ENCODE data around the gene LY6G5B.
A peak's percentile ranks its signal among the peaks of the same experiment; 100 is the strongest.
"Not testable (repeated sequence)": the region's sequence is repeated elsewhere in the genome, so short reads cannot be mapped to it uniquely, and the experiment has no call there.

The LY6G5B gene

DNA sequence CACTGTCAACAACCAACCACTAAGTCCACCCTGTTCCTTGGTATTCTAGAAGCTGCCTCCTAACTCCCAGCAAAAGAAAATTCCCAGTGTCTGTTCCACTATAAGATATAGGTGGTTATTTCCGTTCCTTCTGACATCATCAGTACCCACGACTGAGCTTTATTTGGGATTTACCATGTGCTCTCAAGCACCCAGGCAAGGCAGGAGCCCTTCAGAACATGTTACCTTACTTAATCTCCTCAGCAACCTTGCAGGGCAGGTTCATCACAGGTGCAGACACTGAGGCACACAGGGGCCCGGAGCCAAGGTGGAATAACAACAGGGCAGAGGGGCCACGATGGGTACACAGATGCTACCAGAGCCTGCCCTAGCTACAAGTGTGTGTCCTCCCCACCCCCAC, 22.6 kb downstream of the LY6G5B start:
- DNase-seq, result no peak

DNA sequence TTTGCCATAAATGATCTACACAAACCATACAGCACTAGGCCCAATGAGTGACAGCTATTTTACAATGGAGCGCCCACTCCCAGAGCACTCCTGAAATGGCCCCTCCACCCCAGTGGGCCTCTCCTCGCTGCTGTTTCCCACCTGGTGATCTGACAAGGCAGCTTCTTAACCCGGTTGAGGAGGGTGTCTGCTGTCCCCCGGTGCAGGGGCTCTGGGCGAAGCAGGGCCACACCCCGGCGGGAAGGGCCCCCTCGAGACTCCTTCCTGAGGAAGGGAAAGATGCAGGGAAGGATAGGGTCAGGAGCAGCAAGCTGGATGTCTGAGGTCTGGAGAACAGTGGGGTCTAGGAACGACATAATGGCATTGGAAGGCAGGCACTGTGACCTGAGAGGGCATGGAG, 23.1 kb downstream of the LY6G5B start:
- no peak for DNase-seq

DNA sequence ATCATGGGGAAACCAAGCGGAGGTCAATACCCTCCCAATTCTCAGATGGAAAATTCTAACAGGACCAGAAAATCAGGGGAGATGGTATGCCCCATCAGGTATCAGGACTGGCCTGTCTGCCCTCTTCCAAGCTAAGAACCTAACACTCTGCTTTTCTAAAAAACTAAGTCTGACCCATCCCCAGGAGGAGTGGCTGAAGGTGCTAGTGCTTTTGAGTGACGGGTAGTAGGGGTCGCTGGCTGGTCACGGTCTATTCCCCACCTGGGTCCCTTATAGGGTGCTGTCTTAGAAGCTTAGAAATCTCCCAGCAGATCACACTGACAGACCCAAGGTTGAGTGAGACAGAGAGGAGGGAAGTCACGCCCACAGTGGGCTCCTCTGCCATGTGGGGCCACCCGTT, 23.8 kb downstream of the LY6G5B start:
- no peak for DNase-seq

DNA sequence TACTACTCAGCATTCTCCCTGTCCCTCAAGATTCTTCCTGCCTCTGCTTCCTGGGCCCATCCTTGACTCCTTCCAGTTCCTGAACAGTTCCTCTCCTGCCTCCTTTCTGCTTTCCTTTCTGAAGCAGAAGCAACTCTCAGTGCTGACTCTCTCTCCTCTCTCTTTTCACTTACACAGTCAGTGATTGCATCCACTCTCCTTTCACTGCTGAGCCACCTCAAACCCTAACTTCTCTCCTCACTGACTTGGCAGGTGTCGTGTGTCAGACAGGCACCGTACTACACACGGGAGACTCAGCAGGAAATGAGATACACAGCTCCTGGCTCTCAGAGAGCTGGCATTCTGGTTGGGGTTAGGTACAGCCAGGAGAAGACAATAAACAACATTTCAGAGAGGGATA, 27.8 kb downstream of the LY6G5B start:
- no peak for DNase-seq

DNA sequence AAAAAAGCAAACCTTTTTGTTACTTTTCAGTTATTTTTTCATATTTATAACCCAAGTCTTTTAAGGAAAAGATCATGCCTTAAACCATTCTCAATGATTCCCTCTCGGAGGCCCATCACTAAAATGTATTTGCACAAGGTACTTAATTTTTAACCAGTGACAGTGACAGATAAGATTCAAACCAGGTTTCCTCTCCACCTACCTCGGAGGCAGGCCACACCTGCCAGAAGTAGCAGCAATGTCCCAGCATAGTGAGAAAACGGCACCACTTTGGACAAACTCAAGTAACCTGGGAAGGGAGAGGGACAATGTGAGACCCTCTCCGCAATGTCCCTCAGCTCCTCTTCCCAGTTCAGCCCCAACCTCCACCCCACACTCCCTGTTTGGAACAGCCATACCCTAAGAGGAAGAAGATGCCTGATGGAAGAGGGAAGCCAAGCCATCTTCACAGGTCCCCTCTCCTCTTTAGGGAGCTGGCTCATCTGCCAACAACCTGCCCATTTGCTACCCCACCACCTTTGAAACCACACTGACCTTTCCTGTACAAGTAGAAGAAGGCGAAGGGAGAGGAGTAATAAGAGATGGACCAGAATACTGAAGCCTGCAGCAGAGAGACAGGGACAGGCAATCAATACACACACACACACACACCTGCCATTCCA, 31.1 kb downstream of the LY6G5B start:
- no peak for DNase-seq

DNA sequence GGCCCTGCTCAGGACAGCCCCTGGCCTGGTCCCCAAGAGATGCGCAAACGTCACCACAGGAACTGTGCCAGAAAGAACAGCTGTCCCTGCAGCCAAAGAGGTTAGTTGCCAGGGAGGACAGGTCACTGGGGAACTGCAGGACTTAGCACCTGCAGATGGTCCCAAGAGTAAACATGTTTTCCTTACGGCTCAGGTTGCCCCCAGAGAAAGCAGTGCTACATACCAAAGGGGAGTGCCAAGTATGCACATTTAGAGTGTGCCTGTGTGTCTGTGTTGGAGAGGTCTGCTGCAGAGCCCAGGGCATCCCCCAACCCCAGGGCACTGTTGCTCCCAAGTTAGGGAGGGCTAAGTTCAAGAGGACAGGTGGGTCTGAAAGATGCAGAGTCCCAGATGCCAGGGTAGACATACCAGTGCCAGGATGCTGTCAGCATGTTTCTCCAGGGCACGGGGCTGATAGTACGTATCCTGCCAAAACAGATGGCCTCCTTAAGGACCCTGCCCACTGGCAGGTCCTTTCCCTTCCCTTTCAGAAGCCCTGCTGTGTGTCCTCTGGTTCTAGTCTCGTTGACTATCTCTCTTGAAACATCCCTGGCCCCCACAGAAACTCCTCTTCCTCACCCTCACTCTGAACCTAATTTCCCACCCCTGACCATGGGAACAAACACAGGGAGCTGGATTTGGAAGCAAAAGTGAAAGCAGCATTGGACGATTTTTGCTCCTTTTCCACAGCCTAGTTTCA, 32.1 kb downstream of the LY6G5B start:
- DNase-seq, result no peak

DNA sequence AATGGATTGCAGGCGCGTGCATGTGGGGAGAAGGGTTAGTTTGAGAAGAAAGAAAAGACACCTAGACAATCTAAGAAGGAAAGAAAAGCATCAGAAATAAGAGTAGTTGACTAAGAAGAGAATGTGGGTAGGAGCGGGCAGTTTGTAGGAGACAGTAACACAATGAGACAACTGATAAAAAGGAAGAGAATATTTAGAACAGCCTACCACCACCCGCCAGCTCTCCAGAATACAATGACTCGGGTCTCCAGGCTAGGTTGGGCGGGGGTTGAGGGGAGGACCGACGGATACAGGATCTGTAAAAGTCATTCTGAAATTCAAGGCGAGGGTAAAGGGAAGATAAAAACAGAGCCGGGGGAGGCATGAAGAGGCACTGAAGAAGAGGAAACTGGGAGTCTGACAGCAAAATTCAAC, 32.6 kb downstream of the LY6G5B start:
- peak; percentile 41 for DNase-seq

DNA sequence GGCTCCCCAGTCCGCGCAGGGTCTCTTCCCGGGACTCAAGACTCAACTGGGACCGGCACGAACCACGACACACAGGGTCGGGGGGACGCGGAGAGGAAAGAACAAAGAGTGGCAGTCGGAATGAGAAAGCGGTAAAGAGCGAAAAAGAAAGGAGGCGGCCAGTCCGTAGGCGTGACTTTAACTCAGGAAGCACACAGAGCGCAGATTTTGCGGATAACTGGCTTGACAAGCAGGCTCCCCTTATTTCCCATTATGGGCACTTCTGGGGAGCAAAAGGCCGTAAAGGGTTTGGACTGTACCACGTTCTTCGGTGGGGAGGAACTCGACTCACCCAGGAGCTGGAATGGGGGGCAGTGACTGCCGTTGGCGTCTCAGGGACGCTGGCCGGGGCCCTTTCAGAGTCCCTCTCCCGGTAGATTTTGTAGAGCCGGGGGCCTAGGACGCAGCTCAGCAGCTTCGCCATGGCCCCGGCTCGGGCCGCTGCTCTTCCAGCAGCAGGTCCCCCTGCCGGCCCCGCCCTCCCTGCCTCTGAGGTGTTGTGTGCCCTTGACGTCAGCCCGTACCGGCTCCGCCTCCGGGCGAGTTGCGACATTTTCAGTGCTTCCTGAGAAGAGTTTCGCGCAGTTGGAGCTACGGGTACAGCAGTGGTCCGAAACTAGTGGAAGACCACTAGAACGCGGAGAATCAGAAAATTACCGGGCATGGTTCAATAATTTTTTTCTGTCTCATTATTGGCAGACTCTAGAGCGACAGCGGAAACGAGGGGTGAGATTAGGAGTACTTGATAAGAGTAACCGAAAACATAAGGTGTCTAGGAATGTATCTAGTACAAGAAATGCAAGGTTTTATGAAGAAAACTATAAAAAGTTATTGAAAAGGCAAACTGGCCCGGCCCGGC, 33.3 kb downstream of the LY6G5B start, which contains the start of gene ABHD16A:
Gene ABHD16A, minus strand, starts transcription at position 506 of the 898 bp plus-strand sequence. Its CDS starts 43 bp downstream, at position 463.
- peak; percentile 97 for DNase-seq

DNA sequence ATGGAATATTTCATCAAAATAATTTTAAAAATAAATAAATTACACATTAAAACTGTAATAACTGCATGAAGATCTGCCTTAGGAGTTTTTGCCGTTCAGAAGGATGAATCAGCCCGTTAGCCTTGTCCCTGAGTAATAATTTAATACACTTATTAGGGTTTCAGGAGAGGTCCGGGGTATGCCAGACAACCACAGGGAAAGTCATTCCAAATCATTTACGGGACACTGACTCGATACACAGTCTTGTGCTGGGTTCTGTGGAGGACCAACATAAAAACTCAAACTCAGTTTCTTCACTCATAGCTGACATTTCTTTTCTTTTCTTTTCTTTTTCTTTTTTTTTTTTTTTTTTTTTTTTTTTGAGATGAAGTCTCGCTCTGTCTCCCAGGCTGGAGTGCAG, 36.2 kb downstream of the LY6G5B start:
- DNase-seq, result no peak

DNA sequence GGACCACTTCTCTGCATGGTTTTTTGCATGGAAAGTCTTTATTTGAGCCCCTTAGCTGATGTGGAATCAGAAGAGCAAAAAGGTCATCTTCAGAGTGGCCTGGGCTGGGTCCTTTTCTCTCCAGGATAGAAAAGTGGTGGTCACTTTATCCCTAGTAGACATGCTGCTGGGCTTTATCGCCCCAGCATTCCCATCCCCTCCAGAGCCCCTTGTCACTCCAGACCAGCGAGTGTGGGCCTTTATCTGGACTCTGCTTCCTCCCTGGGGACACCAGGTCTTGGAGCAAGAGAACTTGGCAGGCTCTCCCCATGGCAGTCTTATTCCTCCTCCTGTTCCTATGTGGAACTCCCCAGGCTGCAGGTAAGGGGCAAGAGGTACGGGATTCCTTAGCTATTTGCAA, 36.8 kb downstream of the LY6G5B start, which contains the start of gene LY6G6F:
Gene LY6G6F, plus strand, starts transcription at position 268 of the 400 bp plus-strand sequence. Its CDS starts 41 bp downstream, at position 309.
- no peak for DNase-seq

DNA sequence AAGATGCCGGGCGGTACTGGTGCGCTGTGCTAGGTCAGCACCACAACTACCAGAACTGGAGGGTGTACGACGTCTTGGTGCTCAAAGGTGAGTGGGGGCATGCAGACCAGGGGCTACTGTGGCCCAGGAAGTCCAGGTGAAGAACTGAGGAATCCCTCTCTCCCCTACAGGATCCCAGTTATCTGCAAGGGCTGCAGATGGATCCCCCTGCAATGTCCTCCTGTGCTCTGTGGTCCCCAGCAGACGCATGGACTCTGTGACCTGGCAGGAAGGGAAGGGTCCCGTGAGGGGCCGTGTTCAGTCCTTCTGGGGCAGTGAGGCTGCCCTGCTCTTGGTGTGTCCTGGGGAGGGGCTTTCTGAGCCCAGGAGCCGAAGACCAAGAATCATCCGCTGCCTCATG, 37.9 kb downstream of the LY6G5B start:
- no peak for DNase-seq

DNA sequence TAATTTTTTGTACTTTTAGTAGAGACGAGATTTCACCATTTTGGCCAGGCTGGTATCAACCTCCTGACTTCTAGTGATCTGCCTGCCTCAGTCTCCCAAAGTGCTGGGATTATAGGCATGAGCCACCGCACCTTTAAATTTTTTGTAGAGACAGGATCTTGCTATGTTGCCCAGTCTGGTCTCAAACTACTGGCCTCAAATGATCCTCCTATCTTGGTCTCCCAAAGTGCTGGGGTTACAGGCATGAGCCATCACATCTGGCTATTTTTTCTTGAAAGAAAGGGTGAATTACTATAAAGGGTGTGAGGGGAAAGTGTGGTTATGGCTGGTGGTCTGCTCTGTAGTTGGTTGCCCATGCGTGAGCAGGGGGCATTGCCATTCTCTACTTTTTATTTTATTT, 38.4 kb downstream of the LY6G5B start:
- DNase-seq, result no peak

DNA sequence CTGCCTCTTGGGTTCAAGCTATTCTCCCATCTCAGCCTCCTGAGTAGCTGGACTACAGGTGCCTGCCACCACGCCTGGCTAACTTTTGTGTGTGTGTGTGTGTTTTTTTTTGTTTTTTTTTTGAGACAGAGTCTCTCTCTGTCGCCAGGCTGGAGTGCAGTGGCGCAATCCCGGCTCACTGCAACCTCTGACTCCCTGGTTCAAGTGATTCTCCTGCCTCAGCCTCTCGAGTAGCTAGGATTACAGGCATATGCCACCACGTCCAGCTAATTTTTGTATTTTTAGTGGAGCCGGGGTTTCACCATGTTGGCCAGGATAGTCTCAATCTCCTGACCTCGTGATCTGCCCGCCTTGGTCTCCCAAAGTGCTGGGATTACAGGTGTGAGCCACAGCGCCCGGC, 39.4 kb downstream of the LY6G5B start:
- DNase-seq, result not testable (repeated sequence)

DNA sequence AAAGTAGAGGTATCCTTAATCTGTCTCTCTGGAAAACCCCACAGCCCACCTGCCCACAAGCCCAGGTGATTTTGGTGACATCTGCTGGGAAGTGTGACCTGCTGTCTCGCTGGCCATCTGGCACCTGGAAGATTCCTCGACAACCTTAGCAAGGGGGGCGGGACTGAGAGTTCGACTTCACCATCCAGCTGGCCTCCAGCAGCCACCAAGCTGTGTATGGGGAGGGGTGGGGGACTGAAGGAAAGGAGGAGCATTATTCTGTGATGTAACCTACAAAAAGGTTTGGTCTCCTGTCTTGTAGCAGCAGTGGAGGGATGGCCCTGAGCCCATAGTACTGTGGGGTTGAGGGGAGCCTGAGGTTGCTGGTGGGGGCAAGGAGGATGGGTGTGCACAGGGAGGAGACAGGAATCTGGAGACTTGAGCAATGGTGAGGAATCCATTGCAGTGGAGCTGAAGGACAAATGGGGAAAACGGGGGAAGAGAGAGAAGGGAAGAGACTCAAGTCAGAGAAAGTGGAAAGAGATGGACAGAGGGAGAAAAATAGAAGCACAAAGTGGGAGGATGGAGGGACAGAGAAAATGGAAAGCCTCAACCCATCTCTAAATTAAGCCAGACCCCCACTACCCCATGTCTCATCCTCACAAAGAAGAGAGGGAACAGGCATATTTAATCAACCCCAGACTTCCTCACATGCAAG, 40.9 kb downstream of the LY6G5B start:
- no peak for DNase-seq

DNA sequence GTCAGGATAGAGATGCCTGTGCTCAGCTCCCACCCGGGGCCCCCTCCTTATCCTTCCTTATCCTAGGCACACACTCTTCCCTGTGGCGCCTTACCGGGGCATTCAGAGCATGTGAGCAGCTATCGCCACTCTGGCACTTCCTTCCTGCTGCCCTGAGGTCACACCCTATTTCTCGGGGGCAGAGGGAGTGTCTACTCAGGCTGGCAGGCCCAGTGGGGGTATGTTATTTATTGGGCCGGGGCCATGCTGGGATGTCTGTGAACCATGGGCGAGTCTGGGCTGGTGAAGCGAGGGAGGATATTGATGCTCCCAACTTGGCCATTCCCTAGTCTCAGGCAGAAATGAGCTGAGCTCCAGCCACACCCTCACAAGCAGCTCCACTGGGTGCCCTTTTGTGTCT, 41.5 kb downstream of the LY6G5B start:
- no peak for DNase-seq

DNA sequence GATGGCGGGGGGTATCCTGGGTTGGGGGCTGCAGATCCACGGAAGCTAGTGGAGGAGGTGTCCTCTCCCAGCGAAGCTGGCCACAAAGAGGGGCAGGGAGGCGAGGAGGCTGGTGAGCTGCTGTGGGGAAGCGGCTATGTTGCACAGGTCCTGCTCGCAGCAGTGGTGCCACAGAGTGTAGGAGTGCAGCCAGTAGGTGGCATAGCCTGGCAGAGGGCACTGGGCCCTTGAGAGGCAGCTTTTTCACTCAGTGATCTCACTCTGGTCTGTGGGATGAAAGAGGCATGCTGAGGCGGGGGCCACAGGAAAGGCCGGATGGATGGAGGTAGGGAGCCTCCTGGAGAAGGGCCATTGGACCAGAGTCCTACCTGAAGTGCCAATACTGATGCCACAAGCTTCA, 42.5 kb downstream of the LY6G5B start:
- DNase-seq, result no peak

DNA sequence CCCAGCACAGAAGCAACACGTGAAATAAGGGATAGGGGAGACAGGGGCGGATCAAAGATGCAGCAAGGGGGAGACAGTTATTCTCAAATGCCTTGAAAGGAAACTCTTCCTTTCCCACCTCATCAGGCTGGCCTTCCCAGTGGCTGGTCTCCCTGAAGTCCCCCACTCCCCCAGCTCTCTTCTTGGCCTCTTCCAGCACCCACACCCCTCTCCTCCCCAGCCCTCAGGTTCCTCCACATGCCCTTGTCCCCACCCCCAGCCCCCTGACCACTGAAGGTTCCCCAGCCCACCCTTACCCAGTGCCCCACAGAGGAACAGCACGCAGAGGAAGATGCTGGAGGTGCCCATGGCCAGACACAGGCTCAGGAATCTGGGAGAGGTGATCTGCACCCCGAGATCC, 43.7 kb downstream of the LY6G5B start:
- no peak for DNase-seq

DNA sequence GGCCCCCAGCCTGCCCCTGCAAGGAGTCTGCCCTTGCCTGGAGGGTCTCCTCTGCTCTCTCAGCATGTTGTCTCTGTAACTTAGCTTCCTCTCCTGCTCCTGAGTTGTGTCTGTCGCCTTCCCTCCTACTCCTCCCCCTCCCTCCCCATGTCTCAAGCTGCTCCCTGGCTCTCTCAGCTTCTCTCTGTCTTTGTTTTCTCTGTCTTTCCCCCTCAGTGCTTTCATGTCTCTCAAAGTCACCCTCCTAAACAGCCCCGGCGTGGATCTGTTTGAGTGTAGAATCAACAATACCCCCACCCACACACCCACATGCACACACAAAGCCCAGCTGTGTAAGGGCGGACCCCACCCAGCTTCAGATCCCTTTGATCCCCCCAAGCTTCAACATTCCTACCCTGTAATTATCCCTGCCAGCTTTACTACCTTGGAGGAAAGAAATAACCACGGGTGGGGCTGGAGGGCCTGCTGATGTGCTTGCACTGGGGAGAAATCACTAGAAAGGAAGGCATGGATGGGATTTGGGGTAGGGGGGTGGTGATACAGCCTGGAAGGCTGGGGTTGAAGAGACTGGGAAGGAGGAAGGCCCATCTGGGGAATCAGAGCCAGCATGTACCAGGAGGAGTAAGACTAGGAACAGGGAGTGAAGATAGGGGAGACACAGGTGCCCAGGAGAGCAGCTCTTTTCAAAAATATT, 44.4 kb downstream of the LY6G5B start:
- no peak for DNase-seq

DNA sequence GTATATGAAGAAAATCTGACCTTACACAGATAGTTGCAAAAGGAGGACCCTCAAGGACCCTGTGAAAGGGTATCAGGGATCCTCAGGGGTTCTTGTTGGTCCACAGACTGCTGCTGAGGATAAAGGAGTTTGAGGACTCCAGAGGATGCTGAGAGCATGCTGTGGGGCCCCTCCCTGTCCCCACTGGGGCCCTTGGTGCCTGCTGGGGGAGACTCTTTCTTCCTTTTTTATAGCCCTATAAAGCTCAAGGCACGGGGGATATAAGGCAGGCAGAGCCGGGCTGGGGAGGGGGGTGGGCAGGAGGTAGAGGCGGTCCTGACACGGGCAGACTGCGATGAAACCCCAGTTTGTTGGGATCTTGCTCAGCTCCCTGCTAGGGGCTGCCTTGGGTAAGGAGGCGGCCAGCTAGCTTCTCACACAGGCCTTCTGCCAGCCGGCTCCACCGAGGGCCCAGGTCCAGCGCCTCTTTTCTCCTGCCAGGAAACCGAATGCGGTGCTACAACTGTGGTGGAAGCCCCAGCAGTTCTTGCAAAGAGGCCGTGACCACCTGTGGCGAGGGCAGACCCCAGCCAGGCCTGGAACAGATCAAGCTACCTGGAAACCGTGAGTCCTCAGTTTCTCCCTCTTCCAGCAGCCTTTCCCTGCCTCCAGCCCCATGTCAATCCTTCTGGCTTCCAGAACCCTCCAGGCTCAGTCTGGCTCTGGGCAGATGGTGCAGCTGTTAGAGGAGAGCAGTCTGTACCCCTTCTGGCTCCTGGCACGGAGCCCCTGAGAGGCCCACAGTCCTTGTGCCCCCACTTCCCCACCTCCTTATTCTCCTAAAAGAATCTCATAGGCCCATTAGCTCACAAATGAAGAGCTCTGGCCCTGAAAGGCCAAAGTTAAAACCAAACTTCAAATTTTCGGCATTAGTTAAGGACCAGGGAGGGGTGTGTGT, 45.5 kb downstream of the LY6G5B start, which contains the start of gene LY6G6D:
Gene LY6G6D, plus strand, starts transcription at position 327 of the 937 bp plus-strand sequence. Its CDS starts 8 bp downstream, at position 335.
- no peak for DNase-seq

DNA sequence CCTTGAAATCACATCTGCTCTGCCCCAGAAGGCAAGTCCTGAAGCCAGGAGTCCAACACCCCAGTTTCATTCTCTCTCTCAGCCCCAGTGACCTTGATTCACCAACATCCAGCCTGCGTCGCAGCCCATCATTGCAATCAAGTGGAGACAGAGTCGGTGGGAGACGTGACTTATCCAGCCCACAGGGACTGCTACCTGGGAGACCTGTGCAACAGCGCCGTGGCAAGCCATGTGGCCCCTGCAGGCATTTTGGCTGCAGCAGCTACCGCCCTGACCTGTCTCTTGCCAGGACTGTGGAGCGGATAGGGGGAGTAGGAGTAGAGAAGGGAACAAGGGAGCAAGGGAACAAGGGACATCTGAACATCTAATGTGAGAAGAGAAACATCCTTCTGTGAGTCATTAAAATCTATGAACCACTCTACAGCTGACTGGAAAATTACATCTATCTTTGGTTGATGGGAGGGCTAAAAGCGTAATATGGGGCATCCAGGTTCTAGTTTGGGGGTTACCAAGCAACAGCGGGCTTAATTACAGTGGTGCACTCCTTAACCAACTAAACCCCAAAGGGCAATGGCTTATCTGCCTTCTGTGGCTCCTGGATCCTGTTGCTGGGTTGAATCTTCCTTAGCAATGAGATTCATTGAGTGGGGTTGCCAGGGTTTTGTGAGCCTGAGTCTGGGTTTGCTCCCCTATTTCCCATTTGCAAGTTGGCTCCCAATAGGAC, 47.9 kb downstream of the LY6G5B start:
- no peak for DNase-seq

All from stimulated activated CD4-positive, alpha-beta T cell treated with anti-CD3 and anti-CD28 coated beads, Interleukin-4, amount 100 ng/mL, for 24 hours (primary cell).